K562 (cell line): ENCODE results near the gene SAE1. TPM values are rescaled to one million over a fixed set of nuclear protein-coding genes. Genes with fewer than 3 reads are reported as not detected.

ENCODE experiments used
- CREB1 ChIP-seq, 2 experiments: sonication (generic) in 1 of 2; formaldehyde crosslinking in 1 of 2; IDR thresholded peaks; 2 replicates each; pipeline versions ENCODE4 v1.6.1 to v1.8.0; 2012 to 2022; ENCODE audit warnings: inconsistent platforms in 1 of 2, mild to moderate bottlenecking in 1 of 2, missing genetic modification reagents in 1 of 2, moderate library complexity in 1 of 2
- CTCFL ChIP-seq: IDR thresholded peaks from 2 replicates; pipeline ENCODE4 v1.6.1; 2011; ENCODE audit warnings: borderline replicate concordance, low read depth, mild to moderate bottlenecking, moderate library complexity, low read length; ENCODE audit not compliant: insufficient read depth, poor library complexity, severe bottlenecking
- ESRRA ChIP-seq: fragments of 450-650 bp; IDR thresholded peaks from 2 replicates; pipeline ENCODE4 v1.6.1; 2014; ENCODE audit warnings: low read depth, mild to moderate bottlenecking, moderate library complexity, borderline replicate concordance
- FOXP4 ChIP-seq: sonication (generic); formaldehyde crosslinking; IDR thresholded peaks from 2 replicates; pipeline ENCODE4 v1.8.0; 2022; ENCODE audit warnings: mild to moderate bottlenecking, missing genetic modification reagents, borderline replicate concordance
- MTA3 ChIP-seq: fragments of 450-650 bp; formaldehyde crosslinking; IDR thresholded peaks from 2 replicates; pipeline ENCODE4 v1.6.1; 2017; ENCODE audit warnings: mild to moderate bottlenecking, borderline replicate concordance
- NKRF ChIP-seq: fragments of 450-650 bp; IDR thresholded peaks from 2 replicates; pipeline ENCODE4 v1.6.1; 2016; ENCODE audit warnings: borderline replicate concordance
- POLR2H ChIP-seq: IDR thresholded peaks from 2 replicates; pipeline ENCODE4 v1.6.1; 2016; ENCODE audit warnings: missing genetic modification characterization, low read depth, mild to moderate bottlenecking, control low read depth, missing compliant biosample characterization, moderate library complexity
- REST ChIP-seq, 2 experiments: fragments of 450-650 bp; formaldehyde crosslinking in 1 of 2; IDR thresholded peaks; 2 replicates each; pipeline versions ENCODE4 v1.4.0 to v1.6.1; 2014 to 2020; ENCODE audit warnings: mild to moderate bottlenecking in 2 of 2, borderline replicate concordance in 1 of 2, low read depth in 1 of 2
- SMARCE1 ChIP-seq: fragments of 450-650 bp; IDR thresholded peaks from 2 replicates; pipeline ENCODE4 v1.7.1; 2016; ENCODE audit warnings: mild to moderate bottlenecking
- ZNF263 ChIP-seq: sonication (generic); formaldehyde crosslinking; IDR thresholded peaks from 2 replicates; pipeline ENCODE4 v1.8.0; 2022; ENCODE audit warnings: mild to moderate bottlenecking, missing genetic modification reagents, borderline replicate concordance
- polyA plus RNA-seq, 8 experiments: library from polyadenylated mRNA; depleted of rRNA in 4 of 8; stranded (reverse) in 5 of 8; unstranded in 3 of 8; fragments of >200 nt; fragmentation: Nextera tagmentation in 2 of 8; fragmentation: Illumina TruSeq in 1 of 8; extraction: Ambion mirVana in 2 of 8; extraction: Trizol in 1 of 8; gene quantifications; 2 replicates each; pipeline versions ENCODE4 v1.2.1 to v1.2.3, GENCODE V29; 2011 to 2014; ENCODE audit warnings: inconsistent platforms in 1 of 8, missing spikeins in 1 of 8
- total RNA-seq, 7 experiments: library from RNA; depleted of rRNA in 6 of 7; stranded (reverse); fragments of >200 nt in 6 of 7; fragmentation: Illumina TruSeq in 2 of 7; extraction: Trizol in 2 of 7; gene quantifications; 2 replicates each; pipeline versions ENCODE4 v1.2.1 to v1.2.3, GENCODE V29; 2011 to 2021; ENCODE audit warnings: low replicate concordance in 1 of 7

The SAE1 gene
- total and polyA plus RNA-seq, 9 of the 15 experiments (the other 6 are each of a cell fraction or from before 2014, with no cell fraction given) = 82.8 to 299 (median 217) TPM

- TF ChIP-seq CTCFL (peak; percentile 68), NKRF (no peak), REST (IDR thresholded peaks at IDR 0.05; ENCODE audit: borderline replicate concordance) (peak; percentile 70; the same call in 1 of the 2 replicates), REST (CRISPR knock-in tag; IDR thresholded peaks at IDR 0.05; ENCODE audit: low read depth) (no peak), ESRRA (peak; percentile 68), FOXP4 (CRISPR knock-in tag) (no peak), SMARCE1 (0 out of 2 replicates have a peak, but pooled peaks have one; percentile 26), MTA3 (peak; percentile 78; the same call in 1 of the 2 replicates), ZNF263 (CRISPR knock-in tag) (no peak; the same call in 1 of the 2 replicates), POLR2H (tag) (no peak), CREB1 (IDR thresholded peaks at IDR 0.05) (0 out of 2 replicates have a peak, but pooled peaks have one; percentile 20), CREB1 (CRISPR knock-in tag; IDR thresholded peaks at IDR 0.05) (no peak)
These were observed 116.8 kb downstream of the SAE1 start (continued) for GRCh38 chr19:47247308-47247990.
